ENCODE data around the gene ASXL1. TPM values are rescaled to one million over a fixed set of nuclear protein-coding genes. Genes with fewer than 3 reads are reported as not detected.

Gene ASXL1
- total and polyA plus RNA-seq, 9 of the 15 experiments (the other 6 are each of a cell fraction or from before 2014, with no cell fraction given): 6.5 to 65.3 (median 32.3) TPM

DNA sequence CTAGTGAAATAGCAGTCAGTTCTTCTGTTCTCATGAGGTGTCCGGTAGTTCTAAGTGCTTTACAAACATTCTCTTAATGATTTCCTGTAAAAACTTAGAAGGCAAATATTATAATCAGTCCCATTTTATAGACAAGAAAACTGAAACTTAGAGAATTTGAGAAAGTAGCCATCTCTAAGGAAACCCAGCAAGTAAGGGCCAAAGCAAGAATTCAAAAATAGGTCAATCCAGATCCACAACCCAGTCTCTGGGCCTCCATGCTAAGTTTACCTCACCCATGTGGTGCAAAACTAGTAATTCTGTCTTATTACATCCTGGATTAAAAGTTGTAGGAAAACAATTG, 27.6 kb upstream of the ASXL1 start:
- POLR2A ChIA-PET: no interaction called here
- no peak for DNase-seq (ENCODE audit: extremely low read depth in 1 of 4, low spot score in 3 of 4)
- intact Hi-C loops (cut with micrococcal nuclease): loop anchor here (10.0 kb wide), 1 partner anchor 324 kb away; no protein-coding TSS in a partner anchor
- BruUV-seq (replicated peaks): no TSS peak
- Histone ChIP-seq H3K79me2 (ENCODE audit: control insufficient read depth, insufficient read depth, low read length) (no peaks in the 10 kb centered on the region), H3K27me3 (ENCODE audit: control insufficient read depth in 2 of 2, insufficient read depth in 2 of 2, low read length in 2 of 2) (no peaks in the 10 kb centered on the region), H3K27ac (ENCODE audit: extremely low read depth, low read depth, low read length) (no peak overlapping the region), H3K9me1 (ENCODE audit: control insufficient read depth, insufficient read depth, low read length) (no peaks in the 10 kb centered on the region), H3K36me3 (ENCODE audit: control insufficient read depth, insufficient read depth, low read length) (peaks cover 21% of the 10 kb centered on the region; the same call in 2 of the 3 replicates), H4K20me1 (replicated peaks; ENCODE audit: control insufficient read depth, insufficient read depth, low read length) (no peaks in the 10 kb centered on the region), H3K4me1 (replicated peaks in 1 of 2; ENCODE audit: control insufficient read depth in 2 of 2, insufficient read depth in 2 of 2, low read length in 2 of 2) (peaks cover 10 to 41% of the 10 kb centered on the region in 2 experiments), H3K4me3 (no peak overlapping the region), H3K9ac (ENCODE audit: insufficient read depth in 1 of 2, low read depth in 2 of 2, low read length in 2 of 2) (no peak overlapping the region), H2AFZ (ENCODE audit: low read depth, low read length) (no peak overlapping the region), H3K9me3 (replicated peaks; ENCODE audit: control insufficient read depth, insufficient read depth, low read depth, low read length) (no peaks in the 10 kb centered on the region), H3K4me2 (ENCODE audit: insufficient read depth, low read length) (no peak overlapping the region)
- ATAC-seq: no peak
- WGBS (ENCODE audit: insufficient coverage, low coverage, missing lambda C conversion rate): 73% methylated on average over 1 of the region's 1 CpG
- TF ChIP-seq DPF2 (IDR thresholded peaks at IDR 0.05): no peak
- TF ChIP-seq BRCA1 (IDR thresholded peaks at IDR 0.05): no peak
- no peak for TF ChIP-seq BRCA1 (CRISPR knock-in tag; IDR thresholded peaks at IDR 0.05)
- no peak for TF ChIP-seq HDGF (IDR thresholded peaks at IDR 0.05)
- TF ChIP-seq FOXJ2 (tag; IDR thresholded peaks at IDR 0.05): no peak
- no peak for TF ChIP-seq NFIC (IDR thresholded peaks at IDR 0.05)
- TF ChIP-seq, protein P1, sequence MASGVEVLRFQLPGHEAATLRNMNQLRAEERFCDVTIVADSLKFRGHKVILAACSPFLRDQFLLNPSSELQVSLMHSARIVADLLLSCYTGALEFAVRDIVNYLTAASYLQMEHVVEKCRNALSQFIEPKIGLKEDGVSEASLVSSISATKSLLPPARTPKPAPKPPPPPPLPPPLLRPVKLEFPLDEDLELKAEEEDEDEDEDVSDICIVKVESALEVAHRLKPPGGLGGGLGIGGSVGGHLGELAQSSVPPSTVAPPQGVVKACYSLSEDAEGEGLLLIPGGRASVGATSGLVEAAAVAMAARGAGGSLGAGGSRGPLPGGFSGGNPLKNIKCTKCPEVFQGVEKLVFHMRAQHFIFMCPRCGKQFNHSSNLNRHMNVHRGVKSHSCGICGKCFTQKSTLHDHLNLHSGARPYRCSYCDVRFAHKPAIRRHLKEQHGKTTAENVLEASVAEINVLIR (CRISPR knock-in tag; IDR thresholded peaks at IDR 0.05): no peak
- no peak for TF ChIP-seq PML (IDR thresholded peaks at IDR 0.05; ENCODE audit: low read length)
- no peak for TF ChIP-seq KDM5B (IDR thresholded peaks at IDR 0.05; ENCODE audit: insufficient replicate concordance, low read depth, low read length)
- no peak for TF ChIP-seq ZNF584 (CRISPR knock-in tag; IDR thresholded peaks at IDR 0.05; ENCODE audit: low read depth)
- TF ChIP-seq TRIM28 (IDR thresholded peaks at IDR 0.05): no peak
- CTCF ChIA-PET (ENCODE audit: low intra/inter-chr PET ratio): no interaction called here
- no peak for FAIRE-seq
- in situ Hi-C loops (cut with MboI): loop anchor here (5.0 kb wide), 1 partner anchor 107 kb away; no protein-coding TSS in a partner anchor
